ENCODE data around the gene CACHD1. TPM values are rescaled to one million over a fixed set of nuclear protein-coding genes. Genes with fewer than 3 reads are reported as not detected.
A peak's percentile ranks its signal among the peaks of the same experiment; 100 is the strongest.
"Not testable (repeated sequence)": the region's sequence is repeated elsewhere in the genome, so short reads cannot be mapped to it uniquely, and the experiment has no call there.

The CACHD1 gene
- total RNA-seq, 1 experiment from 2014 or later, result 5.3 TPM

GRCh38 chr1:64497088-64497883 lies 27.4 kb downstream of the CACHD1 start:
- DNase-seq (ENCODE audit: low read depth), result no peak

GRCh38 chr1:64498325-64498724 lies 28.4 kb downstream of the CACHD1 start:
- DNase-seq (ENCODE audit: low read depth), result no peak

GRCh38 chr1:64499011-64499410 lies 29.1 kb downstream of the CACHD1 start:
- DNase-seq (ENCODE audit: low read depth), result no peak

GRCh38 chr1:64499966-64500365 lies 30.0 kb downstream of the CACHD1 start:
- DNase-seq (ENCODE audit: low read depth), result no peak

GRCh38 chr1:64502083-64502482 lies 32.2 kb downstream of the CACHD1 start:
- DNase-seq (ENCODE audit: low read depth), result no peak

GRCh38 chr1:64502931-64503330 lies 33.0 kb downstream of the CACHD1 start:
- peak; percentile 40 for DNase-seq (ENCODE audit: low read depth)

GRCh38 chr1:64505232-64505943 lies 35.5 kb downstream of the CACHD1 start:
- DNase-seq (ENCODE audit: low read depth), result peak; percentile 41

- DNase-seq (ENCODE audit: low read depth), result peak; percentile 55
Measured at GRCh38 chr1:64505944-64506655, 36.2 kb downstream of the CACHD1 start.

GRCh38 chr1:64508629-64509028 lies 38.7 kb downstream of the CACHD1 start:
- no peak for DNase-seq (ENCODE audit: low read depth)

GRCh38 chr1:64511044-64511443 lies 41.1 kb downstream of the CACHD1 start:
- no peak for DNase-seq (ENCODE audit: low read depth)

GRCh38 chr1:64512206-64512605 lies 42.3 kb downstream of the CACHD1 start:
- not testable (repeated sequence) for DNase-seq (ENCODE audit: low read depth)

- DNase-seq (ENCODE audit: low read depth), result no peak
Measured at GRCh38 chr1:64513545-64513944, 43.6 kb downstream of the CACHD1 start.

- peak; percentile 46 for DNase-seq (ENCODE audit: low read depth)
Measured at GRCh38 chr1:64514197-64514765, 44.4 kb downstream of the CACHD1 start.

- no peak for DNase-seq (ENCODE audit: low read depth)
Measured at GRCh38 chr1:64515427-64515826, 45.5 kb downstream of the CACHD1 start.

GRCh38 chr1:64516301-64516700 lies 46.4 kb downstream of the CACHD1 start:
- DNase-seq (ENCODE audit: low read depth), result peak; percentile 13

GRCh38 chr1:64516803-64517568 lies 47.1 kb downstream of the CACHD1 start:
- DNase-seq (ENCODE audit: low read depth), result peak; percentile 9

GRCh38 chr1:64517640-64518039 lies 47.7 kb downstream of the CACHD1 start:
- DNase-seq (ENCODE audit: low read depth), result no peak

GRCh38 chr1:64518692-64519481 lies 49.0 kb downstream of the CACHD1 start:
- DNase-seq (ENCODE audit: low read depth), result no peak

- peak; percentile 50 for DNase-seq (ENCODE audit: low read depth)
Measured at GRCh38 chr1:64519901-64520300, 50.0 kb downstream of the CACHD1 start.

GRCh38 chr1:64522740-64523139 lies 52.8 kb downstream of the CACHD1 start:
- DNase-seq (ENCODE audit: low read depth), result no peak

Measured in Daoy (cell line).